GM21447 (cell line): ENCODE measurements around the gene XPOT.
"Not testable (repeated sequence)": the region's sequence is repeated elsewhere in the genome, so short reads cannot be mapped to it uniquely, and the experiment has no call there.

Experiments
- ATAC-seq: cut with Tn5 transposase; IDR thresholded peaks from one replicate; pipeline ENCODE4 v1.9.1; 2021; ENCODE audit not compliant: unreplicated experiment

XPOT gene, protein sequence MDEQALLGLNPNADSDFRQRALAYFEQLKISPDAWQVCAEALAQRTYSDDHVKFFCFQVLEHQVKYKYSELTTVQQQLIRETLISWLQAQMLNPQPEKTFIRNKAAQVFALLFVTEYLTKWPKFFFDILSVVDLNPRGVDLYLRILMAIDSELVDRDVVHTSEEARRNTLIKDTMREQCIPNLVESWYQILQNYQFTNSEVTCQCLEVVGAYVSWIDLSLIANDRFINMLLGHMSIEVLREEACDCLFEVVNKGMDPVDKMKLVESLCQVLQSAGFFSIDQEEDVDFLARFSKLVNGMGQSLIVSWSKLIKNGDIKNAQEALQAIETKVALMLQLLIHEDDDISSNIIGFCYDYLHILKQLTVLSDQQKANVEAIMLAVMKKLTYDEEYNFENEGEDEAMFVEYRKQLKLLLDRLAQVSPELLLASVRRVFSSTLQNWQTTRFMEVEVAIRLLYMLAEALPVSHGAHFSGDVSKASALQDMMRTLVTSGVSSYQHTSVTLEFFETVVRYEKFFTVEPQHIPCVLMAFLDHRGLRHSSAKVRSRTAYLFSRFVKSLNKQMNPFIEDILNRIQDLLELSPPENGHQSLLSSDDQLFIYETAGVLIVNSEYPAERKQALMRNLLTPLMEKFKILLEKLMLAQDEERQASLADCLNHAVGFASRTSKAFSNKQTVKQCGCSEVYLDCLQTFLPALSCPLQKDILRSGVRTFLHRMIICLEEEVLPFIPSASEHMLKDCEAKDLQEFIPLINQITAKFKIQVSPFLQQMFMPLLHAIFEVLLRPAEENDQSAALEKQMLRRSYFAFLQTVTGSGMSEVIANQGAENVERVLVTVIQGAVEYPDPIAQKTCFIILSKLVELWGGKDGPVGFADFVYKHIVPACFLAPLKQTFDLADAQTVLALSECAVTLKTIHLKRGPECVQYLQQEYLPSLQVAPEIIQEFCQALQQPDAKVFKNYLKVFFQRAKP

DNA sequence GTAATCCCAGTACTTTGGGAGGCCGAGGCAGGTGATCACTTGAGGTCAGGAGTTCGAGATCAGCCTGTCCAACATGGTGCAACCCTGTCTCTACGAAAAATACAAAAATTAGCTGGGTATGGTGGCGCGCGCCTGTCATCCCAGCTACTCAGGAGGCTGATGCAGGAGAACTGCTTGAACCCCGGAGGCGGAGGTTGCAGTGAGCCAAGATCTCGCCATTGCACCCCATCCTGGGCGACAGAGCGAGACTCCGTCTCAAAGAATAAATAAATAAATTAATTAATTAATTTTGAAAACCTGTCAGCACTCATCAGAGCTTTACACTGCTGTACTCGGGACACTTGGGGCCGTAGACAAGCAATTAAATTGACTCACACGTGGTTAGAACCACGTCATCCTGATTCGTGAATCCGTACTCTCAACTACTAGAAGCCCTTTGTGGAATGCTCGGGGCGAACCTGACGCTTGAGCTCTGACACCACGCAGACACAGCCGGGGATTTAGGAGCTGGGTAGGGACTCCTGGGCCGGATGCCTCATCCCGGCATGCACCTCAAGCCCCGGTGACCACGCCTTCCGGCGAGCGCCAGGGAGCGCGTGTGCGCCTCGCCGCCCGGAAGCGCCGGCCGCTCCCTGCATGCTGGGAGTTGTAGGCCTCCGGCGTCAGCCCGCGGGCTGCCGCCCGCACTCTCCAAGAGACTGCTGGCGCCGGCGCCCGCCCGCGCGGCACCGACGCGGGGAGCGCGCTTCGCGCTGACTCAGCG is at the start of gene XPOT:
Gene XPOT (plus strand): TSS at position 686 of the 763 bp plus-strand sequence. CDS start 5,644 bp downstream, outside the sequence.
- peak; percentile 93 for ATAC-seq

- ATAC-seq, result not testable (repeated sequence)
Measured at GRCh38 chr12:64356209-64356608, 48.0 kb upstream of the XPOT start.

DNA sequence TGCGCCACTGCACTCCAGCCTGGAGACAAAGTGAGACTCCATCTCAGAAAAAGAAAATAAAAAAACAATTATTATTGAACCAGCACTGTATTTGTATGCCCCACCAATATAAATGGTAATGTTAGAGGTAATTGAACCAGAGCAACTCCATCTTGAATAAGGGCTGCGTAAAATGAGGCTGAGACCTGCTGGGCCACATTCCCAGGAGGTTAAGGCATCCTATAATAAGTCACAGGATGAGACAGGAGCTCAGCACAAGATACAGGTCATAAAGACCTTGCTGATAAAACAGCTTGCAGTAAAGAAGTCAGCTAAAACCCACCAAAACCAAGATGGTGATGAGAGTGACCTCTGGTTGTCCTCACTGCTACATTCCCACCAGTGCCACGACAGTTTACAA is 43.0 kb upstream of the XPOT start:
- ATAC-seq, result not testable (repeated sequence)

- no peak for ATAC-seq
Measured at GRCh38 chr12:64362721-64363305, 41.4 kb upstream of the XPOT start.

- no peak for ATAC-seq
Measured at GRCh38 chr12:64383675-64384074, 20.5 kb upstream of the XPOT start.

DNA sequence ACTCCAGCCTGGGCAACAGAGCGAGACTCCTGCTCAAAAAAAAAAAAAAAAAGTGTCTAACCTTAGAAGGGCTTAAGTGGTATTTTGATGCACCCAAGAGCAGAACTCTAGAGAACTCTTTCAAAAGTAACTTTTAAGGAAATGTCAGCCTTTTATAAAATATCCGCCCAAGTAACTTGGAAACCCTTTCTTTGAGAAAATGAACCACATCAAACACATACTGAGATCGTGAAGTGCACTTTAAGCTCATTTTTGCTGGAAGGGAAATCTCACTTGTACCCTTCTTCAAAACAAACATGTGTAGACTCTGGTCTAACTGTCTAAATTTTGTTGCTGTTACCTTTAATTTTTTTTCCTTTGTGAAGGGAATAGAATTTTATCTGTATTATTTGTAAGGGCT is 19.2 kb upstream of the XPOT start:
- ATAC-seq, result no peak

DNA sequence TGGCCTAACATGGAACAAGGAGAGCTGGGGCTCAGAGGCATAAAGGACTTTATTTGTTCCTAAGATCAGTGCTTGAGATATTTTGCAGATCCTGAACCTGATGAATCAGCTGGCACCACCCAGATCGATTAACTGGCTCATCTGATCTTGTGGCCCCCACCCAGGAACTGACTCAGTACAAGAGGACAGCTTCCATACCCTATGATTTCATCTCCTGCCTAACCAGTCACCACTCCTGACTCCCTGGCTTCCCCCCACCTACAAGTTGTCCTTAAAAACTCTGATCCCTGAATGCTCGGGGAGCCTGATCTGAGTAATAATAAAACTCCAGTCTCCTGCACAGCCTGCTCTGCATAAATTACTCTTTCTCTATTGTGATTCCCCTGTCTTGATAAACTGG is 18.7 kb upstream of the XPOT start:
- ATAC-seq, result no peak

GRCh38 chr12:64387197-64387816 is 16.9 kb upstream of the XPOT start:
- ATAC-seq, result no peak

GRCh38 chr12:64389154-64389553 is 15.0 kb upstream of the XPOT start:
- no peak for ATAC-seq

- no peak for ATAC-seq
Measured at GRCh38 chr12:64390275-64390851, 13.8 kb upstream of the XPOT start, which contains the start of gene C12orf56. Gene C12orf56, minus strand, starts transcription at chr12:64390758. Its CDS starts 193 bp downstream, at chr12:64390565.

- no peak for ATAC-seq
Measured at GRCh38 chr12:64392221-64392620, 12.0 kb upstream of the XPOT start.

DNA sequence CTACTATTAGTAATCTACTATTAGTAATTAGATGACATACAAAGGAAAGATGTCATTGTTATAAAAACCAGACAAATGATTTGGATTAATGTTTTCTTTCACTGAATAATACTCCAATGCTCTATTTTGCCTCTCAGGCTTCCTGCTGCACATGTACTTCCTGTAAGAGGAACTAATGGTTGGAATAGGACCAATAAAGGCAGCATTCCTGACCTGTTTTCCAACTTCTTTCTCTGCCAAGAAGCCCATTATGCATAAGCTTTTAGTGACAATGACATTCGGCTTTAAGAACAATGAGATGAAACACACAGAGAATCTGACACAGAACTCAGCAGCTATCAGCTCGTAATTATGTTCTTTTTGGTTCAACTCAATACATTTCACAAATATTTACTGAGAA is 8.5 kb upstream of the XPOT start:
- no peak for ATAC-seq

- no peak for ATAC-seq
Measured at GRCh38 chr12:64400041-64400440, 4.2 kb upstream of the XPOT start.

DNA sequence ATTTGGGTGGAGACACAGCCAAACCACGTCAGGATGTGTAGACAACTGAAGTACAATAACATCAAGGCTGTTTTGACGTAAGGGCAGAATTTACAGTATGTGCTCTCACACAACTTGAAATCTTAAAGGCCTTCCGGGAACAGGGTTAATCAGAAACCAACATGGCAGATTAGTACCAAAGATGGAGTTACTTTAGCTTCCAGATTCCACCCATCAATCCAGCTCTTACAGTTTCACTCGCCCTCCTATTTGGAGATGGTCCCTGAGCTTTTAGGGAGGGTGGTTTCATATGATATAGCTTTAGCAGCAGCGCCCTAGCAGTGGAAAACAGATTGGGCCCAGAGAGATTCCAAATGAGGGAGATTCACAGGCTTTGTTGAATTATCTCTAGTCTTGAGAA is 2.0 kb upstream of the XPOT start:
- no peak for ATAC-seq

- peak; percentile 29 for ATAC-seq
Measured at GRCh38 chr12:64404470-64405256, 471 bp downstream of the XPOT start.

DNA sequence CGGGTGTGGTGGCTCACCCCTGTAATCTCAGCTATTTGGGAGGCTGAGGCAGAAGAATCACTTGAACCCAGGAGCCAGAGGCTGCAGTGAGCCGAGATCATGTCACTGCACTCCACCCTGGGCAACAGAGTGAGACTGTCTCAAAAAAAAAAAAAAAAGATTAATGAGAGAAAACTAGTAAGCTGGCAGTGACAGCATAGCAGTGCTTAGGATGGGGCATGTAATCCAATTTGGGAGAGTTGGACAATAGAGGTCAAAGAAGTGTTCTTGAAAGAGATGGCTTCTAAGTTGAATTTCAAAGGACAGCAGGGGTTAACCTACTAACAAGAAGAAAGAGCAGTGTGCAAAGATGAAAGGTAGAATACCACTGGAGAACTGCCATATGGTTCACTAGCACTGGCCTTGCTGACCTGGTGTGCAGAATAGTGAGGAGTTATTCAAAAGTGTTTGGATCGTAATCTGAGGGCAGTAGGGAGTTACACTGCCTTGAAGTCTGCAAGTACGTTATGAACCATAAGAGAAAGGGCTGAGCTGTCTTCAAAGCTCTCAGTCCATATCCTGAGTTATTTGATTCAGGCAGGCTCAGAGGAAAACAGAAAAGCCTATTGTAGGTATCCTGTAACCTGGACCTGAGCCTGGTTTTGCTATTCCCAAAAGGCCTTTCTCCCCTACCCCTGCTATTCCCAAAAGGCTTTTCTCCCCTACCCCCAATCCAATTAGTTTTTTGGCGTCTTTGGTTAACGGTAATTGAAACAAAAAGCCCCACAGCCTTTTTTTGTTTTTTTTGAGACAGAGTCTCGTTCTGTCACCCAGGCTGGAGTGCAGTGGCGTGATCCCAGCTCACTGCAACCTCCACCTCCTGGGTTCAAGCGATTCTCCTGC is 3.4 kb downstream of the XPOT start:
- ATAC-seq, result no peak

DNA sequence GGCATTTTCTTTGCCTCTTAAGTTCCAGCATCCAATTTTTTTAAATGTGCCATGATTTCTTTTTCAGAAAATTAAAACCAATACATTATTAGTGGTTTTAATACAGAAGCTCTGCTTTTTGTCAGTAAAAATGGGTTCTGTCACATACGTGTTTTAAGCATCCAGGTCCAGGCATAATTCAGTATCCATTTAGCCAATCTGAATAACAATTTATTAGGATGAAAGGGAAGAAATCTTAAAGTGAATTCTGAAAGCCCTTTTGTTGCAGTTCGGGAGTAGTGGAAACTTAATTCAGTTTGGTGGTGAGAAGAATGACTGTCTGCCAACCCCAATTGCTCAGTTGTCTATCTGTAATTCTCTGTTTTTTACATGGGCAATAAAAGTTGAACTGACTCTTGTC is 7.2 kb downstream of the XPOT start:
- ATAC-seq, result no peak

GRCh38 chr12:64412459-64412858 is 8.3 kb downstream of the XPOT start:
- ATAC-seq, result no peak
